Common myeloid progenitor, CD34-positive (primary cell): ENCODE results near the gene WDR27.

Experiments used
- CTCF ChIA-PET: fragments of 350-600 bp; sonication (Branson Sonifier 250); formaldehyde crosslinking; loops from one replicate; lab custom pipeline; 2021; ENCODE audit warnings: antibody characterized with exemption; lab: Charles Lee
- POLR2A ChIA-PET: fragments of 350-600 bp; sonication (Branson Sonifier 250); formaldehyde crosslinking; loops from one replicate; lab custom pipeline; 2021; ENCODE audit warnings: antibody characterized with exemption; lab: Charles Lee
- DNase-seq, 3 donors: peaks; one replicate each; pipeline versions ENCODE4 v3.0.0 to v3.0.0-alpha.2; 2013
- H3K27ac ChIP-seq, 2 experiments: 1 replicate in 1 of 2; 2 replicates in 1 of 2; pipeline ENCODE4 v1.7.0; 2013; ENCODE audit warnings: inconsistent platforms in 2 of 2, low read length in 2 of 2, mild to moderate bottlenecking in 2 of 2, low read depth in 1 of 2, moderate library complexity in 1 of 2; ENCODE audit not compliant: severe bottlenecking in 2 of 2, insufficient read depth in 1 of 2, poor library complexity in 1 of 2
- H3K27me3 ChIP-seq, 5 experiments: replicated peaks in 2 of 5; 1 replicate in 3 of 5; 2 replicates in 2 of 5; pipeline versions ENCODE4 v1.6.1 to v1.7.0; 2013; ENCODE audit warnings: low read length in 4 of 5, mild to moderate bottlenecking in 2 of 5, moderate library complexity in 2 of 5, inconsistent platforms in 1 of 5; ENCODE audit not compliant: insufficient read depth in 5 of 5, control insufficient read depth in 4 of 5
- H3K36me3 ChIP-seq, 4 experiments: 1 replicate in 2 of 4; 2 replicates in 2 of 4; pipeline versions ENCODE4 v1.6.1 to v1.7.0; 2013; ENCODE audit warnings: low read length in 3 of 4, control low read depth in 1 of 4, mild to moderate bottlenecking in 1 of 4; ENCODE audit not compliant: control insufficient read depth in 4 of 4, insufficient read depth in 4 of 4
- H3K4me1 ChIP-seq, 4 experiments: 1 replicate in 3 of 4; 2 replicates in 1 of 4; pipeline versions ENCODE4 v1.6.1 to v1.7.1; 2013; ENCODE audit warnings: low read length in 3 of 4, mild to moderate bottlenecking in 3 of 4, control low read depth in 1 of 4, inconsistent platforms in 1 of 4, moderate library complexity in 1 of 4; ENCODE audit not compliant: control insufficient read depth in 4 of 4, insufficient read depth in 4 of 4; ENCODE audit errors: control extremely low read depth in 1 of 4
- H3K4me3 ChIP-seq, 7 experiments: 1 replicate in 4 of 7; 2 replicates in 3 of 7; pipeline versions ENCODE4 v1.5.1 to v1.7.0; 2013; ENCODE audit warnings: mild to moderate bottlenecking in 7 of 7, low read length in 6 of 7, moderate library complexity in 6 of 7, inconsistent platforms in 2 of 7, low read depth in 2 of 7, control low read depth in 1 of 7; ENCODE audit not compliant: insufficient read depth in 4 of 7, control insufficient read depth in 1 of 7; ENCODE audit errors: extremely low read depth in 1 of 7
- H3K9me3 ChIP-seq, 5 experiments: 1 replicate in 4 of 5; 2 replicates in 1 of 5; pipeline versions ENCODE4 v1.6.1 to v1.7.1; 2013; ENCODE audit warnings: low read length in 4 of 5, mild to moderate bottlenecking in 2 of 5, inconsistent platforms in 1 of 5, low read depth in 1 of 5, moderate library complexity in 1 of 5; ENCODE audit not compliant: control insufficient read depth in 4 of 5, insufficient read depth in 2 of 5; ENCODE audit errors: control extremely low read depth in 1 of 5
- WGBS: methylation state at CpG from one replicate; pipeline ENCODE4 v1.1.5; 2013; ENCODE audit not compliant: insufficient coverage; 5-methylcytosine and 5-hydroxymethylcytosine counted together

The WDR27 gene

GRCh38 chr6:169487579-169488436, 214.0 kb downstream of the WDR27 start:
- H3K4me1 ChIP-seq = no peaks in the 10 kb centered on the region
- peaks cover 2 to 15% (median 6%) of the 10 kb centered on the region in 5 experiments for H3K9me3 ChIP-seq
- H3K27ac ChIP-seq = no peak overlapping the region
- CTCF ChIA-PET = no interaction called here
- H3K27me3 ChIP-seq = no peaks in the 10 kb centered on the region
- no peak for DNase-seq
- WGBS = 100% methylated on average over 3 of the region's 5 CpGs
- POLR2A ChIA-PET = no interaction called here
- H3K4me3 ChIP-seq = no peak overlapping the region
- no peaks in the 10 kb centered on the region for H3K36me3 ChIP-seq

- peaks cover 9 to 48% (median 11%) of the 10 kb centered on the region in 5 experiments for H3K9me3 ChIP-seq
- ChIA-PET CTCF (no interaction called here), POLR2A (no interaction called here)
- no peak for DNase-seq
- no peak overlapping the region for H3K4me3 ChIP-seq
- no peak overlapping the region for H3K27ac ChIP-seq
- H3K36me3 ChIP-seq = peaks cover 0 to 7% (median 2%) of the 10 kb centered on the region in 4 experiments
- H3K4me1 ChIP-seq = no peaks in the 10 kb centered on the region
- no peaks in the 10 kb centered on the region for H3K27me3 ChIP-seq
- 95% methylated on average over 31 of the region's 34 CpGs for WGBS
Measured at GRCh38 chr6:169479783-169480495, 221.9 kb downstream of the WDR27 start.

GRCh38 chr6:169474362-169474761, 227.5 kb downstream of the WDR27 start:
- DNase-seq = no peak
- H3K36me3 ChIP-seq = no peaks in the 10 kb centered on the region
- no peaks in the 10 kb centered on the region for H3K4me1 ChIP-seq
- no peak overlapping the region for H3K27ac ChIP-seq
- ChIA-PET POLR2A (no interaction called here), CTCF (no interaction called here)
- H3K4me3 ChIP-seq = no peak overlapping the region
- H3K27me3 ChIP-seq = no peaks in the 10 kb centered on the region
- H3K9me3 ChIP-seq = peaks cover 0 to 35% (median 4%) of the 10 kb centered on the region in 5 experiments
- no CpG with 5 or more reads among the region's 1 CpG for WGBS

GRCh38 chr6:169473663-169474062, 228.2 kb downstream of the WDR27 start:
- no peak overlapping the region for H3K27ac ChIP-seq
- H3K4me3 ChIP-seq = no peak overlapping the region
- no peaks in the 10 kb centered on the region for H3K27me3 ChIP-seq
- POLR2A ChIA-PET = no interaction called here
- peaks cover 2 to 37% (median 3%) of the 10 kb centered on the region in 5 experiments for H3K9me3 ChIP-seq
- H3K4me1 ChIP-seq = no peaks in the 10 kb centered on the region
- CTCF ChIA-PET = no interaction called here
- 100% methylated on average over 1 of the region's 1 CpG for WGBS
- DNase-seq = no peak
- no peaks in the 10 kb centered on the region for H3K36me3 ChIP-seq

- H3K27me3 ChIP-seq = no peaks in the 10 kb centered on the region
- ChIA-PET POLR2A (interaction anchor here (0.6 kb wide), 1 partner anchor 1922 kb away, joined by 3 read pairs; no protein-coding TSS in a partner anchor), CTCF (no interaction called here)
- H3K27ac ChIP-seq = no peak overlapping the region
- 92% methylated on average over 2 of the region's 3 CpGs for WGBS
- H3K4me3 ChIP-seq = no peak overlapping the region
- H3K9me3 ChIP-seq = peaks cover 0 to 39% (median 8%) of the 10 kb centered on the region in 5 experiments
- no peak for DNase-seq
- H3K36me3 ChIP-seq = no peaks in the 10 kb centered on the region
- H3K4me1 ChIP-seq = no peaks in the 10 kb centered on the region
Measured at GRCh38 chr6:169472786-169473416, 228.9 kb downstream of the WDR27 start.

- H3K36me3 ChIP-seq = no peaks in the 10 kb centered on the region
- CTCF ChIA-PET = no interaction called here
Measured at GRCh38 chr6:169470790-169471189, 231.0 kb downstream of the WDR27 start.

More at GRCh38 chr6:169470790-169471189, 231.0 kb downstream of the WDR27 start:
- WGBS = 100% methylated on average over 1 of the region's 2 CpGs
- Histone ChIP-seq H3K9me3 (peaks cover 0 to 38% (median 12%) of the 10 kb centered on the region in 5 experiments), H3K4me1 (no peaks in the 10 kb centered on the region), H3K27ac (no peak overlapping the region), H3K27me3 (no peaks in the 10 kb centered on the region), H3K4me3 (no peak overlapping the region)
- POLR2A ChIA-PET = no interaction called here
- no peak for DNase-seq
